NCI-H82 (cell line): ENCODE results near the gene SLC39A6.
A peak's percentile ranks its signal among the peaks of the same experiment; 100 is the strongest.
"Not testable (repeated sequence)": the region's sequence is repeated elsewhere in the genome, so short reads cannot be mapped to it uniquely, and the experiment has no call there.

ENCODE experiments used
- DNase-seq: peaks from one replicate; lab custom pipeline; 2025; lab: John Stamatoyannopoulos, UW

Gene SLC39A6

GRCh38 chr18:36096955-36097354 lies 32.2 kb downstream of the SLC39A6 start:
- no peak for DNase-seq

- DNase-seq: peak; percentile 67
Observed at GRCh38 chr18:36095936-36096519, 33.1 kb downstream of the SLC39A6 start.

GRCh38 chr18:36094431-36094830 lies 34.7 kb downstream of the SLC39A6 start:
- DNase-seq: no peak

- DNase-seq: not testable (repeated sequence)
Observed at GRCh38 chr18:36092116-36092515, 37.0 kb downstream of the SLC39A6 start.

- DNase-seq: no peak
Observed at GRCh38 chr18:36089001-36089400, 40.1 kb downstream of the SLC39A6 start.

- DNase-seq: no peak
Observed at GRCh38 chr18:36088256-36088655, 40.9 kb downstream of the SLC39A6 start.

- DNase-seq: no peak
Observed at GRCh38 chr18:36086186-36086585, 43.0 kb downstream of the SLC39A6 start.

GRCh38 chr18:36085195-36085594 lies 43.9 kb downstream of the SLC39A6 start:
- DNase-seq: no peak

- no peak for DNase-seq
Observed at GRCh38 chr18:36083729-36084128, 45.4 kb downstream of the SLC39A6 start.

GRCh38 chr18:36081118-36081517 lies 48.0 kb downstream of the SLC39A6 start:
- DNase-seq: not testable (repeated sequence)

GRCh38 chr18:36078751-36079529 lies 50.2 kb downstream of the SLC39A6 start:
- DNase-seq: no peak

GRCh38 chr18:36077764-36078163 lies 51.4 kb downstream of the SLC39A6 start:
- not testable (repeated sequence) for DNase-seq

- no peak for DNase-seq
Observed at GRCh38 chr18:36075862-36076587, 53.1 kb downstream of the SLC39A6 start.

- DNase-seq: no peak
Observed at GRCh38 chr18:36074435-36074834, 54.7 kb downstream of the SLC39A6 start.

- no peak for DNase-seq
Observed at GRCh38 chr18:36073676-36074075, 55.5 kb downstream of the SLC39A6 start.

GRCh38 chr18:36072406-36072805 lies 56.7 kb downstream of the SLC39A6 start:
- not testable (repeated sequence) for DNase-seq

- peak; percentile 97 for DNase-seq
Observed at GRCh38 chr18:36067055-36067957, 61.8 kb downstream of the SLC39A6 start, which contains the start of gene RPRD1A. RPRD1A (minus strand) TSS chr18:36067559; CDS start chr18:36067404, 155 bp downstream.

GRCh38 chr18:36066686-36067054 lies 62.5 kb downstream of the SLC39A6 start:
- no peak for DNase-seq

- DNase-seq: no peak
Observed at GRCh38 chr18:36066001-36066400, 63.1 kb downstream of the SLC39A6 start.

GRCh38 chr18:36064809-36065079 lies 64.4 kb downstream of the SLC39A6 start:
- not testable (repeated sequence) for DNase-seq

GRCh38 chr18:36064027-36064808 lies 64.9 kb downstream of the SLC39A6 start:
- DNase-seq: no peak
